HG03108 (cell line): Measurements from ENCODE around the gene ACADM.
"Not testable (repeated sequence)": the region's sequence is repeated elsewhere in the genome, so short reads cannot be mapped to it uniquely, and the experiment has no call there.

ENCODE experiments used
- ATAC-seq: cut with Tn5 transposase; IDR thresholded peaks from one replicate; pipeline ENCODE4 v1.9.1; 2021; ENCODE audit warnings: moderate library complexity; ENCODE audit not compliant: unreplicated experiment

The ACADM gene

DNA sequence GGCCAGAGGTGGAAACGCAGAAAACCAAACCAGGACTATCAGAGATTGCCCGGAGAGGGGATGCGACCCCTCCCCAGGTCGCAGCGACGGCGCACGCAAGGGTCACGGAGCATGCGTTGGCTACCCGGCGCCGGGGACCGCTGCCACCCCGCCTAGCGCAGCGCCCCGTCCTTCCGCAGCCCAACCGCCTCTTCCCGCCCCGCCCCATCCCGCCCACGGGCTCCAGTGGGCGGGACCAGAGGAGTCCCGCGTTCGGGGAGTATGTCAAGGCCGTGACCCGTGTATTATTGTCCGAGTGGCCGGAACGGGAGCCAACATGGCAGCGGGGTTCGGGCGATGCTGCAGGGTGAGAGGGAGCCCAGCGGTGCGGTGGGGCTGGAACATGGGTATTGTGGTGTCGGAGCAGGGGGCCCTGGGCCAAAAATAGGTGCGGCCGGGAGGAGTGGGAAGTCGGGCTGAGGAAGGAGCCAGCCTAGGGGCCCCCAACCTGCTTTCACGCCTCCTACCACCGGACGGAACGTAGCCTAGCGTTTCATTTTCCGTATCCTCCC, at the start of gene ACADM:
ACADM (plus strand) TSS at position 238 of the 551 bp plus-strand sequence; CDS start at position 317, 79 bp downstream.
- peak; percentile 86 for ATAC-seq

DNA sequence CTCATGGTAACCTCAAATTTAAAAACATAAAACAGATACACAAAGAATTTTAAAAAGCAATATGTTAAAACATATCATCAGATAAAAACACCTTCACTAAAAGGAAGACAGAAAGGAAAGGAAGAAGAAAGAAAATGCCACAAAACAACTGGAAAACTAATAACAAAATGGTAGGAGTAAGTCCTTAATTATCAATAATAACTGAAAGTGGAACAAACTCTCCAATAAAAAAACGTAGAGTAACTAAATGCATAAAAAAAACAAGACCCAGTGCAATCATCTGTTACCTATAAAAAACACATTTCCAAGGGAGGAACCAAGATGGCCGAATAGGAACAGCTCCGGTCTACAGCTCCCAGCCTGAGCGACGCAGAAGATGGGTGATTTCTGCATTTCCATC, 47.1 kb upstream of the ACADM start:
- no peak for ATAC-seq

DNA sequence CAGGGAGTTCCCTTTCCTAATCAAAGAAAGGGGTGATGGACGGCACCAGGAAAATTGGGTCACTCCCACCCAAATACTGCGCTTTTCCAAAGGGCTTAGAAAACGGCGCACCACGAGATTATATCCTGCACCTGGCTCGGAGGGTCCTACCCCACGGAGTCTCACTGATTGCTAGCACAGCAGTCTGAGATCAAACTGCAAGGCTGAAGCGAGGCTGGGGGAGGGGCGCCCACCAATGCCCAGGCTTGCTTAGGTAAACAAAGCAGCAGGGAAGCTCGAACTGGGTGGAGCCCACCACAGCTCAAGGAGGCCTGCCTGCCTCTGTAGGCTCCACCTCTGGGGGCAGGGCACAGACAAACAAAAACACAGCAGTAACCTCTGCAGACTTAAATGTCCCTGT, 46.5 kb upstream of the ACADM start:
- not testable (repeated sequence) for ATAC-seq

DNA sequence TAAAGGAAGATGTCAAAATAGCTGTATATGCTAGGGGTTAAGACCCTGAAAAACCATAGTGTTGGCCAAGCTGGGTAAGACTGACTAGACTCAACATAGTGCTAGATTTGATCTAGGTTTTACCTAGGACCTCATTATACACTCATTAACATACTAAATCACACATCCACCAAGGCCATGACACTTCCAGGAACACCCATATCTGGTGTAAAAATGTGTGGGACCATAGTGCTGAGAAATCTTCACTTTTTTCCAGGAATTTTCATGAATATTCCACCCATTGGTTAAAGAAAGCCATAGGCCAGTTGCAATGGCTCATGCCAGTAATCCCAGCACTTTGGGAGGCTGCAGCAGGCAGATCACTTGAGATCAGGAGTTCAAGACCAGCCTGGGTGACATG, 34.0 kb upstream of the ACADM start:
- ATAC-seq = no peak

DNA sequence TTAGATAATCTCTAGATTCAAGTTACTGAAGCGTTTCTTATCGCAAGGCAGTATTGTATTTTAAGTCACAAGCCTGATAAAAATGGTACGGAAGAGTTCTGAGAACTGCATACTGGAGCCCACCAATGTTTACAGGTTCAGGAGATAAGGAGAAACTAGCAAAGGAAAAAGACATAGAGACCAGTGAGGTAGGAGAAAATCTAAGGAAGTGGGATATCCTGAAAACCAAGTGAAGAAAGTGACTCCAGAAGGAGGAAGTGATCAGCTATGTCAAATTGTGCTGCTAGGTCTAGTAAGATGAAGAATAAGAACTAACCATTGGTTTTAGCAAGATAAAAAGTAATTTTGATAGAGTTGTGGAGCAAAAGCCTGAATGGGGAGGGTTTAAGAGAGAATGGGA, 31.0 kb upstream of the ACADM start:
- no peak for ATAC-seq

DNA sequence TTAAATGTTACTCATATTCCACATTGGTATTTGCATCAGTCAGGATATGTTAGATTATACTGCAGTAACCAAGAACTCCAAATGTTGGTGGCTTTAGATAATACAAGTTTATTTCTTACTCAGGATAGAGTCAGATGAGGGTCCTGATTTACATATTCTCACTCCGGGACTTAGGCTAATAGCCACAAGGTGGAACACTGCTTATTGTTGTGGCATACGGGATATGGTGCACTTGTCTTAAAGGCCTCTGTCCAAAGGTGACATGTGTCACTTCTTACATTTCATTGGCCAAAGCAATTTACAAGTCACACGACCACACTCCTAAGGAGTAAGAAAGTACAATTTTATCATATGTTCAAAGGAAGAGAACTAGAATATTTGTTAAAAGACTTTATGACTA, 28.5 kb upstream of the ACADM start:
- no peak for ATAC-seq

DNA sequence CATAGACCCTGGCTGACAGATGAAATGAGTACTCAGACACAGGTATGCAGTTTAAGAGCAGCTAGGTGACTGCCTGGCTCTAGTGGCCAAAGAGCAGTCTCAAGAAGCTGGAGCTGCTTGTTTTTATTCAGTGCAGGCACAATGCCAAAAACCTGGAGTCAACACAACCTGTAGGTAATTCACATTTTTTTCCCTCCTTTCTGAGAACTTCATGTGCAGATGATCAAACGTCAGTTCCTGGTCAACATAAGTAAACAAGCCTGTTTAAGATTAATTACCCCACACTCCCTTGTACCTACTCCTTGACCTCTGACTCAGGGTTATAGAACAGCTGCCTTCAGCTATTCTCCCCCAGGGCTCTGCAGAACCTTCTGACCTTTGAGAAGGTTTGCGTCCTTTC, 17.3 kb upstream of the ACADM start:
- no peak for ATAC-seq

DNA sequence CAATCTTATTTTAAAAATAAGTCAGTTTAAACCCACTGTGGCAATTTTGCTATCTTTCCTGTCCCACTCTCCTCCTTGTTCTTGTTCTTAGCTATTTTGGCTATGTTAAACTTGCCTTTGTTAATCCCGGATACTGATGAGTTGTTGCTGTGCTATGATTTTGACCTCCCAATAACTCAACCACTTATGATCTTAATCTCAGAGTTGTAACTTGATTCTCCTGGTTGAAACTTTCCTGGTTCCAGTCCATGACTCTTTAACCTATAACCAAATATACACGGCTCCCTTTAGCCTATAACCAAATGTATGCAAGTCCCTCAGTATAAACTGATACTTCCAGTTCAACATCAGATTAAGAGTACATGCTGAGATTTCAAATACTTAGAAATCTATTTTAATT, 15.6 kb upstream of the ACADM start:
- ATAC-seq = no peak

DNA sequence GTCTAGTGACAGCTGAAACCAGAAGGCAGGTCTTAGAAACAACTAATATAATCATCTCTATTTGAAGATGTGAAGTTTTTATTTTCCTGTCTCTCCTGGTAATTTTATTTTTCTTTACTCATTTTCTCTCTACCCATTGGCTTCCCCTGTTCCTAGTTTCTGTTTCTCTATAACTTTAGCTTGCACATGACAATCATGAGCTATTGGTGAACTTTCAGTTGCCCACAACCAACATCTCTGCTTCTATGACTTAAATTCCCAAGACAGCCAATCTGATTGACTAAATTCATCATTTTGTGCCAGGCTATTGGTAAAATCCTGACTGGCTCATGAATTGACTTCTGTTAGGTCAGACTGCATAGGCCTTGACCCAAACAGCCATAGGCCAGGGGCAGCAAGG, 13.7 kb upstream of the ACADM start:
- no peak for ATAC-seq

DNA sequence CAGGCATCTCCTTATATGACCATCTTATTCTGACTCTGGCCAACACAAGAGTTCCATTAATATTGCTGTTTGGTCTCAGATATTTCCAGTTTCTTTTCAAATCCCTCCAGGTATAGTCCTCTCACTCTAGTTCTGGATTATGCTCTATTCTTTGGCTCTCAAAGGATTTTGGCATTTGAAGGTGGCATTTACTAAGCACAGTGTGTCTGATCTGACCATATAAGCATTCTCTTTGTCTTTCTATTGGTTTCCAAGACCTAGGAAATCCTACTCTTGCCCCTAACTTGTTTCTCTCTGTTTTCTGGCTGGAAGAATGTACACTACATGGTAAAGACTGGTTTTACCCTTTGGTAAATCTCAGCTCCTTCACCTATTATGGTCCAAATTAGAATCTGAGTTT, 12.7 kb upstream of the ACADM start:
- ATAC-seq = no peak

DNA sequence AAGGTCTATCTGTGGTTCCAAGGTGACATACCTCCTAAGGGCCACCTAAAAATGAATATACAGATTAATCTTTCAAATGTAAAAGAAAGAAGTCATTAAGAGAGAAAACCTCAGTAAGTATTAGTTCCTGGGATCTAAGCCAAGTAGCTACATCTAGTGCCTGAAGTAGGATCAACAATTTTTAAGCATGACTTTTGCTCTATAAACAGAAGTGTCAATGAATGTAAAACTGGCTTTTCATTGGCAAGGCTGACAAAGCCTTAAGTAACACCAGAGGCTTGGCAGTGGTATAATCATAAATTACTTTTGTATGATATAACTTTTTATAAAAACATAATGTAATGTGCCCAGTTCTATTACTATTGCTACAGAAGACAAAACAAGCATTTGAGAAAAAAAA, 12.2 kb upstream of the ACADM start:
- no peak for ATAC-seq

DNA sequence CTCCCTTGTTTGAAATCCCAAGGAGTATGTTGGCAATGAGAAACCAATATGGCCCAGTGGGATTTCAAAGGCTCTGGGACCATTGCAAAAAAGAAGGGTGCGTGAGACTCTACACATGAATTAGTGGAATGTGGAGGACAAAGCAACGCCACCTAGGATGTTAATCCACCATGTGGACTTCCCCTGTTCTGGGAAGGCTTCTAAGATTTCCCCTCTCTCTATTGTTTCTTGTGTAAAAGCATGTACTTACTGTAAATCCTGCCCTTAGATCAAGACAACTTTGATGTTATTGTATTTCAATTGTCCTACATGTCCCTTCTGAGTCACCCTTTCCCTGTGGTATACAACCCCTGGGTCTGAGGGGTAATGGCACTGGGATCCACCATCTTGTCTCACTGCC, 4.7 kb upstream of the ACADM start:
- no peak for ATAC-seq

DNA sequence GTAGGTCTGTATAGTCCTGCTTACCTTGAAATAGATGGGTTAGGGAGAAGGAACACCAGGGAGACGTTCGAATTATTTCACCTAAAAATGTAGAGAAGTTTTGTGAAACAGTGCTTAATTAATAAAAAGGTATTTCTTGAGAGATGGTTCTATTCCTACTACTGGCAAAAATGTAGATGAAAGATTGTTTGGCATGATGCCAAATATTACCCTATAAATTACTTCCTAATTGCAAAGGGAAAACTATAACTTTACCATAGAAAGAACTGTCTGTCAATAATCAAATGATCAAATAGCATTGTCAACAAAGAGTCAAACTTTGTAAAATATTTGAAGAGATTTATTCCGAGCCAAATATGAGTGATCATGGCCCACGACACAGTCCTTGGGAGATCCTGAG, 4.2 kb upstream of the ACADM start:
- ATAC-seq = no peak

DNA sequence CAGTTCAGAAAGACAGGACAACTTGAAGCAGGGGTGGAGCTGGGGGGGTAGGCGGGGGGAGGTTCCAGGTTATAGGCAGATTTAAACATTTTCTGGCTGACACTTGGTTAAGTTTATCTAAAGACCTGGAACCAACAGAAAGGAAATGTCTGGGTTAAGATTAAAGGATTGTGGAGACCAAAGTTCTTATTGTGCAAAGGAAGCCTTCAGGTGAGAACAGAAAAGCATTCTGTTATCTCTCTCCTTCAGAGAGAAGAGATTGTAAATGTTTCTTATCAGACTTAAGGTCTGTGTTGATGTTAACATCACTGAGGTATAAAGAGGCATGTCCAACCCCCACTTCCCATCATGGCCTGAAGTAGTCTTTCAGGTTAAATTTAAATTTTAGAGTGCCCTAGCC, 3.7 kb upstream of the ACADM start:
- no peak for ATAC-seq

DNA sequence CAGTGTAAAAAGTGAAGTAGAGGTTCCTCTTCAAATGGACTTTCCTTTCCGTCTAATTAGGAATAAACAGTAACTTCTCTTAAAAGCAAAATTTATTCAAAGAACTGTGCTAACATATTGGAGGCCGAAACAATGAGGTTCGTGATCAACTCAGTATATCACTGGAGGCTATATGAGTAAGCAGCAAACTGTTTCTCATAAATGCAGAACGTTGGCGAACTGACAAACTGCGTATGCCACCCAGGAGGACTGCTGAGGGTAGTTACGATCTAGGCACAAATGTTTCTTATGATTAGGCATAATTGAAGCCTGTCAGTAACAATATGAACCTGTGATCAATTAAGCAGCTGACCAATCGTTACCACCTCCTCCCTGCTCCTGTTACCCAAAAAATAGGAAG, 2.3 kb upstream of the ACADM start:
- not testable (repeated sequence) for ATAC-seq

DNA sequence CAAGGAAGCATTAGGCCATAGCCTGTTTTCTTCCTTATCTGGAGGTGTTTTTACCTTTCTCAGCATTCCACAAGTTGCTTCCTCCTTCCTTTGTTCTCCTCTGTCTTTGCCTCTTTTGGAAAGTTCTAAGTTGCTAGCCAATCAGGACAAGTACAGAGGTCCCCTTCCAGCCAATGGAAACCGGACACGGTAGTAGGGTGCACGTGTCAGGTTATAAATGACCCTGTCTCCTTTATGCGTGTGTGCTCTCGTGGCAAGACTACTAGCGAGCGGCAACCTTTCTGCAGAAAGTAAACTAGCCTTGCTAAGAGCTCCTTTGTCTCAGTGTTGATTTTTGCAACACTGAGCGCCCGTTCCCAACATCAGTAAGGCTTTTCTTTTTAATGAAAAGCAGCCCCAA, 1.5 kb upstream of the ACADM start:
- ATAC-seq = no peak

DNA sequence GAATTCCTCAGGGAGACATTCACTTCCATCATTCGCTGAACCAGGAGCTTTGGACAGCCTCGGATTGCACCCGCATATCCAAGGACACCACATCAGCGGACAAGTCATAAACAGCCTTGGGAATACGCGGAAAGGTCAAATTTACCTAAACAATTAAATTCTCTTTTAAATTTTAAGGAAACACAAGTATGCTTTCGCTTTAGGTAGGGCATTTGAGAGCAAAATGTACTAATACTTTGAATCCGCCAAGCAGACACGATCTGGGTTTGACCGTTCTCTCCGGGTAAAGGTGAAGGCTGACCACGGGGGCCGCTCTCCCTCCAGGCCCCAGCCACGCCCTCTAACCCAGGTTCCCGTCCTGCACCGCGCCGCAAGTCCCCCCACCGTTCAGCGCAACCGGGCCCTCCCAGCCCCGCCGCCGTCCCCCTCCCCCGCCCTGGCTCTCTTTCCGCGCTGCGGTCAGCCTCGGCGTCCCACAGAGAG, 479 bp upstream of the ACADM start:
- ATAC-seq = peak; percentile 68

DNA sequence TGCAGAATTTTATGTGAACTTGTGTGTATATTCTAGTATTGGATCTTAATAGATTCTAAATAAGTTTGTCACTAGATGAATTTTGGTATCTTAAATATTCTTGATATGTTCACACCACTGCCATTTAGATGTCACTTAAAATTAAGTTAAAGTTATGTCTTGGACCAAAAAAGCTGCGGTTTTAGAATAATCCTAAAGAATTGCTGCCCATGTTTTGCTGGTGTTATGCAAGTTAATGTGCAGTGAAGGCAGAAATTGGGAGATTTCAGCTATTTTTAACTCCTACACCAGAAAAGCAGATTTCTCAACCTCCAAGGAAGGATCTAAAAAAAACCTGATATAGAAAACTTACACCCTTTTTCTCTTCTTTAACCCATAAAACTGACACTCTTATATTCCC, 757 bp downstream of the ACADM start:
- ATAC-seq = no peak

DNA sequence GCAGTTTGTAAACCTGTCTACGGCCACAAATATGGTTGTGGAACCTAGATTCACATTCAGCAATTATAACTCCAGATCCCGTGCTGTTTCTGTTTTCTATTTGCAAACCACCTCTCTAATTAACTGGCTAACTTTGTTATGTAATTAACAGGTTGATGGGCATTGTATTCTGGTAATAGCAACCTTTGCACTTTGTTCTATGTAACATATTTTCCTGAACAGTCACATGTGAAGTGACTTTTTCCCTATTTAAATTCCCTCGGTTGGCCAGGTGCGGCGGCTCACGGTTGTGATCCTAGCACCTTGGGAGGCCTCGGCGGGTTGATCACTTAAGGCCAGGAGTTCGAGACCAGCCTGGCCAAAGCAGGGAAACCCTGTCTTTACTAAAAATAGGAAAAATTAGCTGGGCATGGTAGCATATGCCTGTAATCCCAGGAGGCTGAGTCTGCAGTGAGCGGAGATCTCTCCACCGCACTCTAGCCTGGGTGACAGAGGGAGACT, 1.4 kb downstream of the ACADM start:
- ATAC-seq = no peak

DNA sequence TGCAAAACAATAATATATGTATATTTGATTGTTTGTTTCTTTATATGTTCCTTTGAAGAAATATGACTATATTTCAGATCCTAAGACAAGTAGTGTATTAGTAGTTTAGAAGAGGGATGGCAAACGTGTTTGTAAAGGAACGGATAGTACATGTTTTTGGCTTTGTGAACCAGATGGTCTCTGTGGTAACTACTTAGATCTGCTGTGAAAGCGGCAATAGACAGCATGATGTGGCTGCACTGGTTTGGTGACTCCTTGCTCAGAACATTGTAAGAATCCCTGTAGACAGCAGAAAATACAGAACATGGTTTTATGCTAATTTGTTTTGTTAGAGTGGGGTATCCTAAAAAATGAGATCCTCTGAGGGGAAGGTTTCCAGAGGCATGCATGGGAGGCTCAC, 3.1 kb downstream of the ACADM start:
- no peak for ATAC-seq

DNA sequence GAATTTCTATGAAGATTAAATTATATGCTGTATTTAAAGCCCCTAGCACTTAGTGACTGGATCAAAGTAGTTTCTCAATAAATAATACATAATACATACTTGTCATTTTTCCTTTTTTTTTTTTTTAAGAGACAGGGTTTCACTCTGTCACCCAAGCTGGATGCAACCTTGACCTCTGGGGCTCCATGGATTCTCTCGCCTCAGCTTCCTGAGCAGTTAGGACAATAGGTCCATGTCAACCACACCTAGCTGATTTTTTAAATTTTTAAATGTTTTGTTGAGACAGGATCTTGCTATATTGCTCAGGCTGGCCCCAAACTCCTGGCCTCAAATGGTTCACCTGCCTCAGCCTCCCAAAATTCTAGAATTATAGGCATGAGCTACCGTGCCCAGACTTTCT, 5.9 kb downstream of the ACADM start:
- ATAC-seq = no peak

DNA sequence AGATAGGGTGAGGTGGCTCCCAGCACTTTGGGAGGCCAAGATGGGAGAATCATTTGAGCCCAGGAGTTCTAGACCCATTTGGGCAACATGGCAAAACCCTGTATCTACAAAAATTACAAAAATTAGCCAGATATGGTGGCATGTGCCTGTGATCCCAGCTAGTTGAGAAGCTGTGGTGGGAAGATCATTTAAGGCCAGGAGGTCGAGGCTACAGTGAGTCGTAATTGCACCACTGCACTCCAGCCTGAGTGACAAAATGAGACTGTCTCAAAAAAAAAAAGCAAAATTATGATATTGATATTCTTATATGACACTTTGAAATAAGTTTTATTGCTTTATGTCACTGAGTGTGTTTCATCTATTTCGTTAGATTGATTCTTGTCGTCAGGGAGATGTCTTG, 7.4 kb downstream of the ACADM start:
- ATAC-seq = no peak

DNA sequence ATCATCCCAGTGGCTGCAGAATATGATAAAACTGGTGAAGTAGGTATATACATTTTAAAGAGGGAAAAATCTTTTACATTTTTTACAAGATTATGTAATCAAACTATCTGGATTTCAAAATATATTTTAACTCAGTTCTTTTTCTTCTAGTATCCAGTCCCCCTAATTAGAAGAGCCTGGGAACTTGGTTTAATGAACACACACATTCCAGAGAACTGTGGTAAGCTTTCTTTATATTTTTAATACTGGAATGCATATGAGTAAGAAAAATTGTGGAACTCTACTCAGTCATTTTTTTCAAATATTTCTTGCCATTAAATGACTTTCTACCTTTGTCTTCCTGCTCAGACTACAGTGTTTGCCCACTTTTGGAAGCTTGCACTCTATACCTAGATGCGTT, 8.2 kb downstream of the ACADM start:
- ATAC-seq = no peak
